IPS-18c (cell line): Measurements from ENCODE around the gene SLC7A7.

Source experiments
- H3K4me3 ChIP-seq: 2 replicates; pipeline ENCODE4 v1.7.0; 2013; ENCODE audit warnings: low read depth, mild to moderate bottlenecking, low read length, moderate library complexity; ENCODE audit not compliant: insufficient read depth
- H3K9me3 ChIP-seq: one replicate; pipeline ENCODE4 v1.6.1; 2013; ENCODE audit warnings: mild to moderate bottlenecking, low read length, moderate library complexity; ENCODE audit not compliant: control insufficient read depth, insufficient read depth

SLC7A7 gene

GRCh38 chr14:22845821-22846625 is 30.8 kb upstream of the SLC7A7 start:
- Histone ChIP-seq H3K9me3 (no peaks in the 10 kb centered on the region), H3K4me3 (no peak overlapping the region)

GRCh38 chr14:22845103-22845394 is 29.8 kb upstream of the SLC7A7 start:
- Histone ChIP-seq H3K4me3 (no peak overlapping the region), H3K9me3 (no peaks in the 10 kb centered on the region)

- H3K9me3 ChIP-seq, result no peaks in the 10 kb centered on the region
These were observed 29.2 kb upstream of the SLC7A7 start for GRCh38 chr14:22844221-22845102.

GRCh38 chr14:22843123-22843925 is 28.1 kb upstream of the SLC7A7 start:
- Histone ChIP-seq H3K9me3 (no peaks in the 10 kb centered on the region), H3K4me3 (no peak overlapping the region)

More at GRCh38 chr14:22844221-22845102, 29.2 kb upstream of the SLC7A7 start:
- H3K4me3 ChIP-seq, result no peak overlapping the region

GRCh38 chr14:22842211-22843122 is 27.2 kb upstream of the SLC7A7 start:
- Histone ChIP-seq H3K4me3 (no peak overlapping the region), H3K9me3 (no peaks in the 10 kb centered on the region)

- no peaks in the 10 kb centered on the region for H3K9me3 ChIP-seq
- H3K4me3 ChIP-seq, result no peak overlapping the region
These were observed 26.5 kb upstream of the SLC7A7 start for GRCh38 chr14:22841769-22842168.

GRCh38 chr14:22841311-22841710 is 26.1 kb upstream of the SLC7A7 start:
- H3K4me3 ChIP-seq, result no peak overlapping the region
- no peaks in the 10 kb centered on the region for H3K9me3 ChIP-seq

- Histone ChIP-seq H3K9me3 (no peaks in the 10 kb centered on the region), H3K4me3 (no peak overlapping the region)
These were observed 24.0 kb upstream of the SLC7A7 start for GRCh38 chr14:22839159-22839779.

- H3K4me3 ChIP-seq, result peak overlapping the region; percentile 93
These were observed 23.4 kb upstream of the SLC7A7 start for GRCh38 chr14:22838631-22839041.

GRCh38 chr14:22837750-22838538 is 22.7 kb upstream of the SLC7A7 start:
- peak overlapping the region; percentile 93 for H3K4me3 ChIP-seq
- no peaks in the 10 kb centered on the region for H3K9me3 ChIP-seq

More at GRCh38 chr14:22838631-22839041, 23.4 kb upstream of the SLC7A7 start:
- no peaks in the 10 kb centered on the region for H3K9me3 ChIP-seq

- H3K9me3 ChIP-seq, result no peaks in the 10 kb centered on the region
- peak overlapping the region; percentile 93 for H3K4me3 ChIP-seq
These were observed 22.0 kb upstream of the SLC7A7 start for GRCh38 chr14:22837114-22837749.

GRCh38 chr14:22836301-22837113 is 21.3 kb upstream of the SLC7A7 start, which contains the start of gene MMP14:
Gene MMP14, plus strand, starts transcription at chr14:22836585. Its CDS starts 233 bp downstream, at chr14:22836818.
- H3K9me3 ChIP-seq, result no peaks in the 10 kb centered on the region
- H3K4me3 ChIP-seq, result peak within 1 kb of the TSS; percentile 93

- no peaks in the 10 kb centered on the region for H3K9me3 ChIP-seq
These were observed 20.3 kb upstream of the SLC7A7 start for GRCh38 chr14:22835505-22835904.

GRCh38 chr14:22830443-22831010 is 15.3 kb upstream of the SLC7A7 start:
- Histone ChIP-seq H3K4me3 (peak overlapping the region; percentile 80), H3K9me3 (no peaks in the 10 kb centered on the region)

More at GRCh38 chr14:22835505-22835904, 20.3 kb upstream of the SLC7A7 start:
- no peak overlapping the region for H3K4me3 ChIP-seq
